H1 (cell line): ENCODE results near the gene C22orf31.

Experiments used
- EP300 ChIP-seq, 2 experiments: IDR thresholded peaks; 1 replicate in 1 of 2; 2 replicates in 1 of 2; pipeline ENCODE4 v1.6.1; 2011 to 2012; ENCODE audit warnings: low read depth in 2 of 2, low read length in 2 of 2, mild to moderate bottlenecking in 2 of 2, borderline replicate concordance in 1 of 2, inconsistent platforms in 1 of 2, moderate library complexity in 1 of 2
- HDAC2 ChIP-seq, 2 experiments: fragments of 300-600 bp in 1 of 2; sonication (generic) in 1 of 2; IDR thresholded peaks; 2 replicates each; pipeline ENCODE4 v1.6.1; 2011 to 2012; ENCODE audit warnings: low read depth in 2 of 2, low read length in 2 of 2, mild to moderate bottlenecking in 2 of 2, moderate library complexity in 2 of 2, borderline replicate concordance in 1 of 2, inconsistent platforms in 1 of 2
- TAF1 ChIP-seq: IDR thresholded peaks from 2 replicates; pipeline ENCODE4 v1.6.1; 2011; ENCODE audit warnings: mild to moderate bottlenecking, low read depth, low read length
- TF ChIP-seq, protein P1 (sequence below): IDR thresholded peaks from 2 replicates; pipeline ENCODE4 v1.6.1; 2011; ENCODE audit warnings: low read depth, mild to moderate bottlenecking, low read length; ENCODE audit not compliant: insufficient read depth

DNA sequence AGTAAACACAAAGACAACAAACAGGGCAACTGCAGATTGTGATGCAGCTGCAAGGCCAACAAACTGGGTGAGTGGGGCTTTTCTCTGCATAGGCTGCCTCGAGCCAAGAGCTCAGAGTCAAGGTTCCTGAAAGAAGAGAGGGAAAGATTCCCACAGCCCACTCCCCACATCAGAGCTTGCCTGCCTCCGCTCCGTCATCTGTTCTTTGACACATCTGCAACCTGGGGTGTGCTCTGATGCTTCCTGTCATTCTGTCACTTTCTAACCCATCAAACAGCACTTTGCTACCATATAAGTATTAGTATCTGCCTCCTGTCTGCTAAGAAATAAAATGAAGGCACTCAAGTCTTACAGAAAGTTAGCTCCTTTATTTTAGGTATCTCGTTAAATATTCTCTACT is 46.9 kb downstream of the C22orf31 start:
- TF ChIP-seq, protein P1, sequence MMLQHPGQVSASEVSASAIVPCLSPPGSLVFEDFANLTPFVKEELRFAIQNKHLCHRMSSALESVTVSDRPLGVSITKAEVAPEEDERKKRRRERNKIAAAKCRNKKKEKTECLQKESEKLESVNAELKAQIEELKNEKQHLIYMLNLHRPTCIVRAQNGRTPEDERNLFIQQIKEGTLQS: no peak
- TF ChIP-seq TAF1 (no peak), HDAC2 (IDR thresholded peaks at IDR 0.05; ENCODE audit: borderline replicate concordance in 1 of 2, low read depth in 2 of 2, low read length in 2 of 2) (no peak), EP300 (IDR thresholded peaks at IDR 0.05; ENCODE audit: borderline replicate concordance in 1 of 2, low read depth in 2 of 2, low read length in 2 of 2) (no peak)
